ENCODE data around the gene SVOP.
"Not testable (repeated sequence)": the region's sequence is repeated elsewhere in the genome, so short reads cannot be mapped to it uniquely, and the experiment has no call there.

The SVOP gene

GRCh38 chr12:109052414-109053323 is 31.8 kb upstream of the SVOP start, which contains the start of gene USP30:
TSS of gene USP30 (plus strand) at chr12:109052576. CDS start at chr12:109052679, 103 bp downstream.
- Mint-ChIP-seq H3K36me3 (ENCODE audit: insufficient read depth) (peaks cover 19% of the 10 kb centered on the region), H3K27me3 (no peaks in the 10 kb centered on the region), H3K27ac (ENCODE audit: low read depth) (peak within 1 kb of the TSS; percentile 98), H3K9me3 (no peaks in the 10 kb centered on the region), H3K4me1 (peaks cover 21% of the 10 kb centered on the region), H3K4me3 (peak within 1 kb of the TSS; percentile 88)
- ATAC-seq (replicated peaks; ENCODE audit: extremely low read depth, poor library complexity, severe bottlenecking) (peak; percentile 68), DNase-seq (ENCODE audit: low spot score in 2 of 2) (peak; percentile 75 to 80)

GRCh38 chr12:109052097-109052413 is 31.2 kb upstream of the SVOP start:
- no peak for DNase-seq (ENCODE audit: low spot score in 2 of 2)
- Mint-ChIP-seq H3K27ac (ENCODE audit: low read depth) (peak overlapping the region; percentile 98), H3K4me1 (peaks cover 21% of the 10 kb centered on the region), H3K27me3 (no peaks in the 10 kb centered on the region), H3K9me3 (no peaks in the 10 kb centered on the region), H3K4me3 (peak overlapping the region; percentile 88), H3K36me3 (ENCODE audit: insufficient read depth) (peaks cover 17% of the 10 kb centered on the region)
- no peak for ATAC-seq (replicated peaks; ENCODE audit: extremely low read depth, poor library complexity, severe bottlenecking)

GRCh38 chr12:109049794-109050193 is 28.9 kb upstream of the SVOP start:
- DNase-seq (ENCODE audit: low spot score in 2 of 2); H3K27me3 Mint-ChIP-seq; H3K4me3 Mint-ChIP-seq; ATAC-seq (replicated peaks; ENCODE audit: extremely low read depth, poor library complexity, severe bottlenecking); H3K9me3 Mint-ChIP-seq: not testable (repeated sequence)
- Mint-ChIP-seq H3K27ac (ENCODE audit: low read depth) (peak overlapping the region; percentile 80), H3K36me3 (ENCODE audit: insufficient read depth) (peaks cover 15% of the 10 kb centered on the region), H3K4me1 (peaks cover 21% of the 10 kb centered on the region)

DNA sequence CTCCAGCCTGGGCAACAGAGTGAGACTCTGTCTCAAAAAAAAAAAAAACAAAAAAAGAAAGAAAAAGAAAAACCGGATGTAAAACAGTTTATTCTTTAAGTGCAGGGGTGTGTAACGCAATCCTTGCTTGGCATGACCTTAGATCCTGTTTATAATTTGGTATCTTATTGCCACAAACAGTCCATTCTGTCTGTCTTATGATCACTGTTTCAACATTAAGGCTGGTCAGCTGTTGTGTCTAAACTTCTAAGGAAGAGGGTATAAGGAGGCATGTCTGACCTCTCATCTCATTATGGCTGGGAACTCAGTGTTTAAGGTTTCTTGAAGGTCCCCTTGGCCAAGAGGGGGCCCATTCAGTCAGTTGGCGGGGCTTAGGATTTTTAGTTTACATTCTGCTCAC is 27.8 kb upstream of the SVOP start:
- ATAC-seq (replicated peaks; ENCODE audit: extremely low read depth, poor library complexity, severe bottlenecking); H3K27me3 Mint-ChIP-seq; H3K9me3 Mint-ChIP-seq; H3K27ac Mint-ChIP-seq (ENCODE audit: low read depth); DNase-seq (ENCODE audit: low spot score in 2 of 2): not testable (repeated sequence)
- H3K4me1 Mint-ChIP-seq: peaks cover 15% of the 10 kb centered on the region
- peak overlapping the region; percentile 7 for H3K4me3 Mint-ChIP-seq
- peaks cover 14% of the 10 kb centered on the region for H3K36me3 Mint-ChIP-seq (ENCODE audit: insufficient read depth)

GRCh38 chr12:109047081-109047805 is 26.4 kb upstream of the SVOP start:
- Mint-ChIP-seq H3K4me1 (peaks cover 4% of the 10 kb centered on the region), H3K9me3 (no peaks in the 10 kb centered on the region), H3K27me3 (peaks cover 18% of the 10 kb centered on the region), H3K36me3 (ENCODE audit: insufficient read depth) (peaks cover 5% of the 10 kb centered on the region), H3K27ac (ENCODE audit: low read depth) (no peak overlapping the region), H3K4me3 (no peak overlapping the region)
- ATAC-seq (replicated peaks; ENCODE audit: extremely low read depth, poor library complexity, severe bottlenecking) (no peak), DNase-seq (ENCODE audit: low spot score in 2 of 2) (no peak)

DNA sequence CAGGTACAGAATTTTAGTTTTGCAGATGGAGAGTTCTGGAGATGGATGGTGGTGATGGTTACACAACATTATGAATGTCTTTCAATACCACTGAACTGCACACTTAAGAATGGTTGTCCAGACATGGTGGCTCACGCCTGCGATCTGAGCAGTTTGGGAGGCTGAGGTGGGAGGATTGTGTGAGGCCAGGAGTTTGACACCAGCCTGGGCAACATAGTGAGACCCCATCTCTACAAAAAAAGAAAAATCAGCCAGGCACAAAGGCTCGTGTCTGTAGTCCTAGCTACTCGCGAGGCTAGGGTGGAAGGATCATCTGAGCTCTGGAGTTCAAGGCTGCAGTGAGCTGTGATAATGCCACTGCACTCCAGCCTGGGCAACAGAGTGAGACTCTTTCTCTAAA is 23.4 kb upstream of the SVOP start:
- ATAC-seq (replicated peaks; ENCODE audit: extremely low read depth, poor library complexity, severe bottlenecking) (no peak), DNase-seq (ENCODE audit: low spot score in 2 of 2) (no peak)
- H3K4me1 Mint-ChIP-seq: no peaks in the 10 kb centered on the region
- peaks cover 33% of the 10 kb centered on the region for H3K27me3 Mint-ChIP-seq
- peaks cover 2% of the 10 kb centered on the region for H3K36me3 Mint-ChIP-seq (ENCODE audit: insufficient read depth)
- H3K9me3 Mint-ChIP-seq: no peaks in the 10 kb centered on the region
- H3K27ac Mint-ChIP-seq (ENCODE audit: low read depth): no peak overlapping the region
- H3K4me3 Mint-ChIP-seq: no peak overlapping the region

DNA sequence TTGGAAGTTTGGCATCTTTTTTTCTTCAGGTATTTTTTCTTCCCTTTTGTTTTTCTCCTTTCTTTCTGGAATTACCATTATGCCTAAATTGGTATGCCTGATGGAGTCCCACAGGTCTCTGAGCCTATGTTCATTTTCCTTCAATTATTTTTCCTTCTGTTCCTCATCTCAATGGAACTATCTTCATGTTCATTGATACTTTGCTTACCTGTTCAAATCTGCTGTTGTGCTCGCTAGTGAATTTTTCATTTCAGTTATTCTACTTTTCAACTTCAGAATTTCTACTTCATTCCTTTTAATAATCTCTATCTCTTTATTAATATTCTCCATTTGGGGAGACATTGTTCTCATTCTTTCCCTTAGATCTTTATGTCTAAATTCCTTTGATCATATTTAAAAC is 16.1 kb upstream of the SVOP start:
- Mint-ChIP-seq H3K4me1 (no peaks in the 10 kb centered on the region), H3K4me3 (no peak overlapping the region), H3K9me3 (peaks cover 11% of the 10 kb centered on the region), H3K27ac (ENCODE audit: low read depth) (no peak overlapping the region), H3K27me3 (peaks cover 13% of the 10 kb centered on the region), H3K36me3 (ENCODE audit: insufficient read depth) (no peaks in the 10 kb centered on the region)
- DNase-seq (ENCODE audit: low spot score in 2 of 2): no peak
- ATAC-seq (replicated peaks; ENCODE audit: extremely low read depth, poor library complexity, severe bottlenecking): no peak

GRCh38 chr12:109033239-109034196 is 12.7 kb upstream of the SVOP start:
- no peak overlapping the region for H3K27ac Mint-ChIP-seq (ENCODE audit: low read depth)
- H3K4me3 Mint-ChIP-seq: no peak overlapping the region
- H3K4me1 Mint-ChIP-seq: no peaks in the 10 kb centered on the region
- H3K9me3 Mint-ChIP-seq: peaks cover 11% of the 10 kb centered on the region
- ATAC-seq (replicated peaks; ENCODE audit: extremely low read depth, poor library complexity, severe bottlenecking) (no peak), DNase-seq (ENCODE audit: low spot score in 2 of 2) (no peak)
- H3K36me3 Mint-ChIP-seq (ENCODE audit: insufficient read depth): no peaks in the 10 kb centered on the region
- H3K27me3 Mint-ChIP-seq: peaks cover 21% of the 10 kb centered on the region

- Mint-ChIP-seq H3K4me1 (no peaks in the 10 kb centered on the region), H3K27ac (ENCODE audit: low read depth) (no peak overlapping the region), H3K36me3 (ENCODE audit: insufficient read depth) (no peaks in the 10 kb centered on the region), H3K27me3 (peaks cover 39% of the 10 kb centered on the region), H3K9me3 (no peaks in the 10 kb centered on the region), H3K4me3 (no peak overlapping the region)
- no peak for DNase-seq (ENCODE audit: low spot score in 2 of 2)
- no peak for ATAC-seq (replicated peaks; ENCODE audit: extremely low read depth, poor library complexity, severe bottlenecking)
Observed at GRCh38 chr12:109029411-109029810, 8.5 kb upstream of the SVOP start.

GRCh38 chr12:109028624-109029023 is 7.8 kb upstream of the SVOP start:
- H3K27me3 Mint-ChIP-seq: peaks cover 39% of the 10 kb centered on the region
- not testable (repeated sequence) for DNase-seq (ENCODE audit: low spot score in 2 of 2); H3K9me3 Mint-ChIP-seq; ATAC-seq (replicated peaks; ENCODE audit: extremely low read depth, poor library complexity, severe bottlenecking); H3K27ac Mint-ChIP-seq (ENCODE audit: low read depth); H3K4me3 Mint-ChIP-seq; H3K4me1 Mint-ChIP-seq; H3K36me3 Mint-ChIP-seq (ENCODE audit: insufficient read depth)

DNA sequence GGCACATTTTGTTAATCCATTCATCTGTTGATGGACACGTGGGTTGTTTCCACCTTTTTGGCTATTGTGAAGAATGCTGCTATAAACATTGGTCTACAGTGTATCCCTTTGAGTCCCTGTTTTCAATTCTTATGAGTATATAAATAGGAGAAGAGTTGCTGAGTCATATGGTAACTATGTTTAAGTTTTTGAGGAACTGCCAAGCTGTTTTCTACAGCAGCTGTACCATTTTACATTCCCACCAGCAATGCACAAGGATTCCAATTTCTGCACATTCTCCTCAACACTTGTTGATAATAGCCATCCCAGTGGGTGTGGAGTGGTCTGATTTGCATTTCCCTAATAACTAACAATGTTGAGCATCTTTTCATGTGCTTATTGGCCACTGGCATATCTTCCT is 6.9 kb upstream of the SVOP start:
- Mint-ChIP-seq H3K27me3 (peaks cover 44% of the 10 kb centered on the region), H3K9me3 (no peaks in the 10 kb centered on the region), H3K4me1 (no peaks in the 10 kb centered on the region), H3K36me3 (ENCODE audit: insufficient read depth) (no peaks in the 10 kb centered on the region), H3K4me3 (no peak overlapping the region), H3K27ac (ENCODE audit: low read depth) (no peak overlapping the region)
- no peak for ATAC-seq (replicated peaks; ENCODE audit: extremely low read depth, poor library complexity, severe bottlenecking)
- no peak for DNase-seq (ENCODE audit: low spot score in 2 of 2)

GRCh38 chr12:109020146-109020795 is 597 bp downstream of the SVOP start:
- H3K36me3 Mint-ChIP-seq (ENCODE audit: insufficient read depth): no peaks in the 10 kb centered on the region
- peaks cover 66% of the 10 kb centered on the region for H3K27me3 Mint-ChIP-seq
- no peak overlapping the region for H3K27ac Mint-ChIP-seq (ENCODE audit: low read depth)
- no peak for DNase-seq (ENCODE audit: low spot score in 2 of 2)
- ATAC-seq (replicated peaks; ENCODE audit: extremely low read depth, poor library complexity, severe bottlenecking): no peak
- H3K4me3 Mint-ChIP-seq: no peak overlapping the region
- no peaks in the 10 kb centered on the region for H3K4me1 Mint-ChIP-seq
- H3K9me3 Mint-ChIP-seq: no peaks in the 10 kb centered on the region
